Omental fat pad (tissue), 4 donors: ENCODE results near the gene COX5A. TPM values are rescaled to one million over a fixed set of nuclear protein-coding genes. Genes with fewer than 3 reads are reported as not detected.
"Not testable (repeated sequence)": the region's sequence is repeated elsewhere in the genome, so short reads cannot be mapped to it uniquely, and the experiment has no call there.

Experiments used
- ATAC-seq: fragments of 150-250 bp; one replicate; pipeline ENCODE4 v1.9.1; 2016; ENCODE audit warnings: mild to moderate bottlenecking, moderate library complexity; ENCODE audit not compliant: low FRiP score
- DNase-seq: peaks from one replicate; pipeline ENCODE4 v3.0.0-alpha.2; 2019; ENCODE audit warnings: low spot score
- CTCF ChIP-seq, 3 donors: fragments of 450-650 bp; IDR thresholded peaks; one replicate each; pipeline ENCODE4 v1.5.1; 2016 to 2017; ENCODE audit warnings: antibody characterized with exemption in 3 of 3, mild to moderate bottlenecking in 3 of 3, moderate library complexity in 2 of 3
- total RNA-seq, 4 donors: library from RNA; depleted of rRNA; stranded (reverse); fragments of >200 nt; gene quantifications; one replicate each; pipeline ENCODE4 v1.1.0, GENCODE V29; 2016

COX5A gene
- total RNA-seq, 4 donors from 2014 or later = 47.6 to 103 (median 69.7) TPM

DNA sequence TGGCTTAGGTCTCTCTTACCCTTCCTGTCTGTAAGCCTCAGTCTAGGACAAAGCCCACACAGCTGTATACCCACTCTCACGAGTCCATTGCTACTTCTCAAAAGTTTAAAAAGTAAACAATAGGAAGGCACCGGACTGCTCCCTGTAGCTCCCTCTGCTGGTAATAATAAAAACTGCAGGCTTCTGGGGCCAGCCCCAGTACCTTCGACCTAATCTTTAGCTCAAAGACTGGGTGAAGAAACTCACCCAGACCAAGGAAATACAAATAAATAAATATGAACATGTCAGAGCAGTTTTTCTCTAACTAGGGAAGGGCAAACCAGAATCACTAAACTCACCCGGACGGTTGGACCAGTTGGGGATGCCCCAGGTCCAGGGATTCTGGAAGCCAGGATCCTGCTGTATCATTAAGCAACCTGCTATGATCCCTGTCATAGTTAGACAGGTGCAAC, 36.2 kb downstream of the COX5A start:
- DNase-seq = peak; percentile 26
- ATAC-seq = no peak
- peak in 2 of 3 donors; percentile 17 to 18 for TF ChIP-seq CTCF (IDR thresholded peaks at IDR 0.05)

- ATAC-seq (no peak), DNase-seq (no peak)
- TF ChIP-seq CTCF (IDR thresholded peaks at IDR 0.05) = no peak
Measured at GRCh38 chr15:74897300-74897701, 40.6 kb downstream of the COX5A start.

GRCh38 chr15:74896316-74896715, 41.6 kb downstream of the COX5A start:
- DNase-seq = no peak
- TF ChIP-seq CTCF (IDR thresholded peaks at IDR 0.05) = no peak
- no peak for ATAC-seq

- DNase-seq = no peak
- ATAC-seq = no peak
- no peak for TF ChIP-seq CTCF (IDR thresholded peaks at IDR 0.05)
Measured at GRCh38 chr15:74895830-74896229, 42.0 kb downstream of the COX5A start.

GRCh38 chr15:74894383-74894782, 43.5 kb downstream of the COX5A start:
- not testable (repeated sequence) for ATAC-seq, DNase-seq

DNA sequence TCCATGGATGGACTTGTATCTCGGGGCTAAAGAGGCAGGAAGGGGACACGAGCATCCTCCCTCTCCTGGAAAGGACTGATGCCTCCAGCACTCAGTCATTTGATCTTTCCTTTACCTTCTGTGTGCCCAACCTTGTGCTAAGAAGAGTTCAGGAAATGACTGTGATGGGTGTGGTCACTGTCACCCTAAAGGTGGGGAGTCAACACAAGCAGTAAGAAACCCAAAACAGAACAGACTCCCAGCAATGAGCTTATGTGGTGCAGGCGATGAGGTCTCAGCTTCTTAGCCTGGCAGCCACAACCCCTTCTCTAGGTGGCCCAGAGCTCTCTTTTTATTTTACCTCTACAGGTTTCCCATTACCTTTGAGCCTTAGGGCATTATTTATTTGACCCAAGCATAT, 44.2 kb downstream of the COX5A start:
- DNase-seq (no peak), ATAC-seq (no peak)
- TF ChIP-seq CTCF (IDR thresholded peaks at IDR 0.05) = no peak

- ATAC-seq (no peak), DNase-seq (no peak)
- TF ChIP-seq CTCF (IDR thresholded peaks at IDR 0.05) = no peak
Measured at GRCh38 chr15:74892931-74893330, 44.9 kb downstream of the COX5A start.

DNA sequence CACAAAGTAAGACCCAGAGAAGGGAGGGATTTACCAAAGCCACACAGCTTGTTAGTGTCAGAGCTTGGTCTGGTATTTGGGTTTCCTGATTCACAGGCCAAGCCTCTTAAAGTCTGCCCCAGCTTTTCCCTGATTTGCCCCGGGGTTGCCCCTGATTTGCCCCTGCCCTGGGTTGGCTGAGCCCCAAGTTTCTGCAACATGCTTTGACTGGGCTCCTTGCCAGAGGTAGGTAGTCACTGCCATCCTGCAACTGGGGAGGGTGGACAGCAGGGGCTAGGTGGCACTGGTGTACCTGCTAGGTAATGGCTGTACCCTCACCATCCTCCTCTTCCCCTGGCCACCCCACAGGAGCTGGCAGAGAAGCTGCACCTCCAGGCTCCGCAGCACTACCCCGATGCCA, 45.6 kb downstream of the COX5A start:
- no peak for TF ChIP-seq CTCF (IDR thresholded peaks at IDR 0.05)
- ATAC-seq (no peak), DNase-seq (no peak)
